Panc1 (cell line): ENCODE data around the gene TTC24.

Experiments used
- CTCF ChIP-seq: fragments of 450-650 bp; IDR thresholded peaks from 2 replicates; pipeline ENCODE4 v1.5.1; 2017; ENCODE audit warnings: mild to moderate bottlenecking
- POLR2AphosphoS5 ChIP-seq: IDR thresholded peaks from 2 replicates; pipeline ENCODE4 v1.6.1; 2012; ENCODE audit warnings: mild to moderate bottlenecking, low read depth, low read length, moderate library complexity
- REST ChIP-seq, 2 experiments: IDR thresholded peaks; 2 replicates each; pipeline ENCODE4 v1.6.1; 2011 to 2012; ENCODE audit warnings: low read depth in 2 of 2, control low read depth in 1 of 2, low read length in 1 of 2, mild to moderate bottlenecking in 1 of 2, moderate library complexity in 1 of 2; ENCODE audit not compliant: insufficient read depth in 1 of 2
- TCF7L2 ChIP-seq: IDR thresholded peaks from 2 replicates; pipeline ENCODE4 v1.6.1; 2011; ENCODE audit warnings: mild to moderate bottlenecking, low read depth, low read length, inconsistent platforms

DNA sequence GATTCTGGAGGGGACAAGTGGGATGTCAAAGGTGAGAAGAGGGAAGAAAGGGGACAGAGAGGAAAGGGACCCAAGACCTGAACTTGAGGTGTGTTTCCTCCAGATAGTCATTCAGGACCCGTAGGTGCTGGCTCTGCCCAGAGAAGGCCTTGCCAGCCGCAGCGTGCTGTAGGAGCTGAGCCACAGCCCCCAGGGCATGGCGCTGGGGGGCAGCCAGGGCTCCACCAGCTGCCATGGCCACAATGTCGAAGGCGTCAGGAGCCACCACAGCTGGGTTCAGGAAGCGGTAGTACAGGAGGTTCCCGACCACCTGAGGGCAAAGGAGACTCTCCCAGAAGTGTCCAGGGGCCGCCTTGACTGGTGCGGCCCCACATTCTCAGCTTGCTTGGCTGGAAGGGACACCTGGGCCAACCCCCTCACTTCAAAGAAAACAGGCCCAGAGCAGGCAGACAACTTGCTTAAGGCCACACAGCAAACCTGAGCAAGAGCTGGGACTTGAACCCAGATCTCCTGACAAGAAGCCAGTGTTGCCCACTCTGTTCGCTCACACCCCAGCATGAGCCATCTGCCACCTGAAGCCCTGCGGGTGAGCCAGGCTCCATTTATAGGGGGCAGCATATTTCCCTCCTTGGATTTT is 45.0 kb upstream of the TTC24 start:
- TF ChIP-seq CTCF (no peak), REST (IDR thresholded peaks at IDR 0.05; ENCODE audit: insufficient read depth in 1 of 2, low read depth in 2 of 2, low read length in 1 of 2) (no peak), POLR2AphosphoS5 (no peak), TCF7L2 (no peak)
